Measurements from ENCODE around the gene PTPN12. TPM values are rescaled to one million over a fixed set of nuclear protein-coding genes. Genes with fewer than 3 reads are reported as not detected.

PTPN12 gene
- total RNA-seq, 1 donor from 2014 or later = 12.7 TPM

DNA sequence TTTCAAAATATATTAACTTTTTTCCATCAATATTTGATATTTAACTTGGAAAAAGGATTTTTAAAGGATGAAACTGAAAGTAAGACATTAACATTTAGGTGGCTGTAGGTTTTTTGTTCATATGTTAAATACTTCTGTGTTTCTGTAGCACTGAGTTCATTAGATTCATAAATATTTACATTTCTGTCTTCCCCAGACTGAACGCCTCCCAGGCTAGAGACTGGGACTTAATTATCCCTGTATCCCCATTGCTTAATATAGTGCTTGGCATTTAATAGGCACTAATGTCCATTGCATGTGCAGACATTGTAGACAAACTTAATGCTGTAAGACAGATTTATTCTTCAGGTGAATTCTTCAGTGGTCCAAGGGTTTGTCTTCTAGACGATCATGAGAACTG lies 7.4 kb downstream of the PTPN12 start:
- Mint-ChIP-seq H3K4me1 (peaks cover 19% of the 10 kb centered on the region), H3K36me3 (ENCODE audit: low read depth) (no peaks in the 10 kb centered on the region), H3K4me3 (no peak overlapping the region), H3K9me3 (no peaks in the 10 kb centered on the region), H3K27ac (no peak overlapping the region), H3K27me3 (no peaks in the 10 kb centered on the region)
- DNase-seq = no peak
- intact Hi-C loops (cut with micrococcal nuclease) = no loop called here

DNA sequence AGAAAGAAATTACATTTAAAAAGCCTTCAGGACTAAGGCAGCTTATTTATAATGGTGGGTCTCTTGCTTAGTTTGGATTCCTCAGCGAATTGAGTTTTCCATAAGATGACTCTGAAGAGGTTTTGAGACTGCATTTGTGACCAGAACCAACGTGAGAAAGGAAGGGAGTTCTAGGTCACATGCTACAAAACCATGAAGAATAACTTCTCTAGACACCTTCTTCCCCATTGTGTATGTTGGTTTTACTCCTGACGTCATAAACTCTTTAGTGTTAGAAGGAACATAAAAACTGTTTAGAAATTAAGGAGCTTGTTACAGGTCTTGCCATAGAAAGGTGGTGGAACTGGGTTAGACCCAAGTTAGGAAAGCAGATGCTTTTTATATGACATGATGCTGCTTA lies 11.1 kb downstream of the PTPN12 start:
- no peaks in the 10 kb centered on the region for H3K9me3 Mint-ChIP-seq
- intact Hi-C loops (cut with micrococcal nuclease) = no loop called here
- no peak for DNase-seq
- H3K4me1 Mint-ChIP-seq = peaks cover 9% of the 10 kb centered on the region
- peaks cover 10% of the 10 kb centered on the region for H3K36me3 Mint-ChIP-seq (ENCODE audit: low read depth)
- no peaks in the 10 kb centered on the region for H3K27me3 Mint-ChIP-seq
- no peak overlapping the region for H3K4me3 Mint-ChIP-seq
- H3K27ac Mint-ChIP-seq = no peak overlapping the region

DNA sequence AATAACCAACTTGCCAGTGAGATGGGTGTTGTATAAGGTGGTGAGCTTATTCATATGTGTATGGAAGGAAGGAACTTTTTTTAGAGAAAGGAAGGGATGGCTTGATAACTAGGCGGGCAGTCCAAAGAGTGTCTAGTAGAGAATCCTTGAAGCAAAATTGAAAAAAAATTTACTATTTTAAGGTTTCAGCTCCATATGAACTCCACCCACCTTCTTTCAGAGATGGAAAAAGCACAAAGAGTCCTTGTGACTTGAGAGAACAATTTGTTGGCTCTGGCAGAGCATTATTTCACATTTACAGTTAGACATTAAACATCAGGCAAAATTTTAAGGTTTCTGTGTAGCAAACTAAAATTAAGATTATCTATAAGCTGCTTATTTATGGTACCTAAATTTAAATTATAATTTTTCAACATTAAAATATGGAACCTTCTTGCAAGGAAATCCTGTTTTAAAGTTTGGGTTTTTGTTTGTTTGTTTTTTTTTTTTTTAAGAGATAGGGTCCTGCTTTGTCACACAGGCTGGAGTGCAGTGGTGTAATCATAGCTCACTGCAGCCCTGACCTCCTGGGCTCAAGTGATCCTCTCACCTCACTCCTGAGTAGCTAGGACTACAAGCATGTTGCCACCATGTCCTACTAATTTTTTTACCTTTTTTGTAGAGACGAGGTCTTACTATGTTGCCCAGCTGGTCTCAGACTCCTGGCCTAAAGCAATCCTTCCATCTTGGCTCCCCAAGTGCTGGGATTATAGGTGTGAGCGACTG lies 12.2 kb downstream of the PTPN12 start:
- Mint-ChIP-seq H3K27ac (no peak overlapping the region), H3K4me1 (peaks cover 4% of the 10 kb centered on the region), H3K36me3 (ENCODE audit: low read depth) (peaks cover 13% of the 10 kb centered on the region), H3K4me3 (no peak overlapping the region), H3K9me3 (no peaks in the 10 kb centered on the region), H3K27me3 (no peaks in the 10 kb centered on the region)
- intact Hi-C loops (cut with micrococcal nuclease) = no loop called here
- no peak for DNase-seq

DNA sequence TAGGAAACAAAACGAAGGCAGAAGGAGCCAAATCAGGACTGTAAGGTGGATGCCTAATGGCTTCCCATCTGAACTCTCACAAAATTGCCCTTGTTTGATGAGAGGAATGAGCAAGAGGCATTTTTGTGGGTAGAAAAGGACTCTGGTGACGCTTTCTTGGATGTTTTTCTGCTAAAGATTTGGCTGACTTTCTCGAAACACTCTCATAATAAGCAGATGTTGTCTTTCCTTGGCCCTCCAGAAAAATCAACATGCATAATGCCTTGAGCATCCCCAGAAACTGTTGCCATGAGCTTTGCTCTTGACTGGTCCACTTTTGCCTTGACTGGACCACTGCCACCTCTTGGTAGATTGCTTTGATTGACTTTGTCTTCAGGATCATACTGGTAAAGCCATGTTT lies 13.5 kb downstream of the PTPN12 start:
- DNase-seq = no peak
- Mint-ChIP-seq H3K4me3 (no peak overlapping the region), H3K36me3 (ENCODE audit: low read depth) (peaks cover 13% of the 10 kb centered on the region), H3K27me3 (no peaks in the 10 kb centered on the region), H3K4me1 (peaks cover 3% of the 10 kb centered on the region), H3K27ac (no peak overlapping the region), H3K9me3 (no peaks in the 10 kb centered on the region)
- intact Hi-C loops (cut with micrococcal nuclease) = no loop called here

DNA sequence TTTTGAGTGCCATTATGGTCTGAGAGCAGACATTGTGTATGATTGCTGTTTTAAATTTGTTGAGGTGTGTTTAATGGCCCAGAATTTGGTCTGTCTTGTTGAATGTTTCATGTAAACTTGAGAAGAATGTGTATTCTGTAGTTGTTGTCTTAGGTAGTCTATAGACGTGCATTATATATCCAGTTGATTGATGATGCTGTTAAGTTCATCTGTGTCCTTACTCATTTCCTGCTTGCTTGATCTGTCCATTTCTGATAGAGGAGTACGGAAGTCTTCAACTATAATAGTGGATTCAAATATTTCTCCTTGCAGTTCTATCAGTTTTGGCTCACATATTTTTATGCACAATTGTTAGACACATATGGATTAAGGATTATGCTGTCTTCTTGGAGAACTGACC lies 16.0 kb downstream of the PTPN12 start:
- intact Hi-C loops (cut with micrococcal nuclease) = no loop called here
- peaks cover 4% of the 10 kb centered on the region for H3K4me1 Mint-ChIP-seq
- no peak overlapping the region for H3K4me3 Mint-ChIP-seq
- no peak for DNase-seq
- no peaks in the 10 kb centered on the region for H3K9me3 Mint-ChIP-seq
- H3K36me3 Mint-ChIP-seq (ENCODE audit: low read depth) = peaks cover 13% of the 10 kb centered on the region
- H3K27me3 Mint-ChIP-seq = no peaks in the 10 kb centered on the region
- no peak overlapping the region for H3K27ac Mint-ChIP-seq

DNA sequence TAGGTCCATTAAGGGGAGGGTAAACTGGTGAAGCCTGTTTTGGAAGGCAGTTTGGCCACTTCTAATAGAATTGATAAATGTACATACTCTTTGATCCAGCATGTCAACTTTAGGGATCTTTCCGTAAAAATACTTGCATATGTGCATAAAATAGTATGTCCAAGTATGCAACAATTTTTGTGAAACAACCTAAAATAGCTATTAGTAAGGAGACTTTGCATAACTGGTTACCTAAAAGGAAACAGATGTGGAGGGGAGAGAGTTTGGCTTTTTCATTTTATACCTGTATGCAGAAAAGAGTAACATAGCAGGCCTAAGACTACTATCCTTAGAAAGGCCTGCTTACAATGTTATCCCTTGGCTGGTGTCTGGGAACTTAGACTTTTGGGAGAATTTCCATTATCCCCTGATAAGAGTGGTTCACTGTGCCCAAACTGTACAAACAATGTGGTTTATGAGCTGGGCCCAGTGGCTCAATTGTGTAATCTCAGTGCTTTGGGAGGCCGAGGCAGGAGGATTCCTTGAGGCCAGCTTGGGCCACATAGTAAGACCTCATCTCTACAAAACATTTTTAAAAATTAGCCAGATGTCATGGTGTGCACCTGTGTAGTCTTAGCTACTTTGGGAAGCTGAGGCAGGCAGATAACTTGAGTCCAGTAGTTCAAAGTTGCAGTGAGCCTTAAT lies 21.3 kb downstream of the PTPN12 start:
- H3K4me1 Mint-ChIP-seq = peaks cover 2% of the 10 kb centered on the region
- intact Hi-C loops (cut with micrococcal nuclease) = no loop called here
- H3K36me3 Mint-ChIP-seq (ENCODE audit: low read depth) = peaks cover 3% of the 10 kb centered on the region
- no peaks in the 10 kb centered on the region for H3K27me3 Mint-ChIP-seq
- H3K9me3 Mint-ChIP-seq = no peaks in the 10 kb centered on the region
- H3K4me3 Mint-ChIP-seq = no peak overlapping the region
- H3K27ac Mint-ChIP-seq = no peak overlapping the region
- DNase-seq = no peak

DNA sequence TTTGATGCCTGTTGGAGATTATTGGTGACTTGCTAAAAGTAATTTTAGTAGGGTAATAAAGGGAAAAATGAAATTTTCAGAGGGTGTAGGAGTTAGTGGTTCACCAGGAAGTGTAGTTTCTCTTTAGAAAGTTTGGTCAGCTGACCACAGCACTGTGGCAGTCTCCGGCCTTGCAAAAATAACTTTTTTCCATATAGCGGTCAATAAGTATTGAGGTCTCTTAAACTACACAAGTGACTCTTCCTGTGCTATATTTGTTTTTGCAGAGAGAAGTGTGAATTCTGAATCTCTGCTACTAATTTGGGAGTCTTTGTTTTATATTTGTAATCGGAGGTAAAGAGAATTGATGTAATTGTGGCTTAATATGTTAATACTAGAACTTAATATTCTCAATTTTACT lies 24.3 kb downstream of the PTPN12 start:
- intact Hi-C loops (cut with micrococcal nuclease) = no loop called here
- Mint-ChIP-seq H3K36me3 (ENCODE audit: low read depth) (no peaks in the 10 kb centered on the region), H3K9me3 (no peaks in the 10 kb centered on the region), H3K4me1 (no peaks in the 10 kb centered on the region), H3K4me3 (no peak overlapping the region), H3K27me3 (no peaks in the 10 kb centered on the region), H3K27ac (no peak overlapping the region)
- DNase-seq = no peak

DNA sequence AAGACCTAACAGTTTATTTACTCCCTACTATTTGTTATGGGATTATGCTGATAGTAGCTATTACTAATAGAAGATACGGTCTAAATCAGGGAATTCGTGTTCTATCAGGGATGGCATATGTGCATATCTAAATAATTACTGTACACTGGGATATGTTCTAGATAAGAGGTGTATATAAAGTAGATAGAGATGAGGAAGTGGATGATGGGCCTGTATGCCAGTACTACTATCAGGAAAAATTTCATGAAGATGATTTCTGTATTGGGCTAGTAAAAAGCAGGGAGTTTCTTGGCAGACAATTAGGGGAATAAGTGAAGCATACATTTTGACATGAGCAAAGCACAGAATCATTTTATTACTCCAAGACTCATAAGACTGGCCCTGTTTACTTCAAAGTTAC lies 26.2 kb downstream of the PTPN12 start:
- Mint-ChIP-seq H3K27ac (no peak overlapping the region), H3K9me3 (no peaks in the 10 kb centered on the region), H3K36me3 (ENCODE audit: low read depth) (no peaks in the 10 kb centered on the region), H3K27me3 (no peaks in the 10 kb centered on the region), H3K4me3 (no peak overlapping the region), H3K4me1 (no peaks in the 10 kb centered on the region)
- no peak for DNase-seq
- intact Hi-C loops (cut with micrococcal nuclease) = no loop called here

DNA sequence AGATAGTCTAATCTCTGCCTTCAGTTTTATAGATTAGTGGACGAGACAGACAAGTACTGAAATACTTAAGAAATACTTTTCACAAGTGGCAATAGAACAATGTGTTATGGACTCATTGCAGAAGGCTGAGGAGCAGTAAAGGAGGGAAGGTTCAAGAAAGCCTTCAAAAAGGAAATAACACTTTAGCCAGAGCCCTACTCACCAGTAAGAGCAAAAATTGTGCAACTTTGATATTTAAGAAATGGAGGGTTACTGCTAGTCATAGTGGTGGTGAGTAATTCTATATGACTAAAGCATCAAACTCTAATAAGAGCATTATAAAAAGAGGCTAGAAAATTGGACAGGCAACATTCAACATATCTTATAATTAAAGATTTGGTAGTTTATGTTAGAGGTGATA lies 28.8 kb downstream of the PTPN12 start:
- intact Hi-C loops (cut with micrococcal nuclease) = no loop called here
- Mint-ChIP-seq H3K27me3 (no peaks in the 10 kb centered on the region), H3K4me3 (no peak overlapping the region), H3K27ac (no peak overlapping the region), H3K4me1 (peaks cover 2% of the 10 kb centered on the region), H3K9me3 (no peaks in the 10 kb centered on the region), H3K36me3 (ENCODE audit: low read depth) (no peaks in the 10 kb centered on the region)
- DNase-seq = no peak

DNA sequence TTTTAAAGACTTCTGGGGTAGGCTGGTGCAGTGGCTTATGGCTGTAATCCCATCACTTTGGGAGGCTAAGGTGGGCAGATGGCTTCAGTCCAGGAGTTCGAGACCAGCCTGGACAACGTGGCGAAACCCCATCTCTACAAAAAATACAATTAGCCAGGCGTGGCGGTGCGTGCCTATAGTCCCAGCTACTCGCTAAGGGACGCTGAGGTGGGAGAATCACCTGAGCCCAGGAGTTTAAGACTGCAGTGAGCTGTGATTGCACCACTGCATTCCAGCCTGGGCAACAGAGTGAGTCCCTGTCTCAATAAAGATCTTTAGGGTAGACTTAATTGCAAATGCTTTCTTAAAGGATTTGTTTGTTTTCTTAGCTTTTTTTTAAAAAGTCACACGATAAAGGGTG lies 29.3 kb downstream of the PTPN12 start:
- no peaks in the 10 kb centered on the region for H3K9me3 Mint-ChIP-seq
- H3K27ac Mint-ChIP-seq = no peak overlapping the region
- no peaks in the 10 kb centered on the region for H3K36me3 Mint-ChIP-seq (ENCODE audit: low read depth)
- H3K4me3 Mint-ChIP-seq = no peak overlapping the region
- DNase-seq = no peak
- H3K4me1 Mint-ChIP-seq = peaks cover 2% of the 10 kb centered on the region
- H3K27me3 Mint-ChIP-seq = no peaks in the 10 kb centered on the region
- intact Hi-C loops (cut with micrococcal nuclease) = no loop called here

DNA sequence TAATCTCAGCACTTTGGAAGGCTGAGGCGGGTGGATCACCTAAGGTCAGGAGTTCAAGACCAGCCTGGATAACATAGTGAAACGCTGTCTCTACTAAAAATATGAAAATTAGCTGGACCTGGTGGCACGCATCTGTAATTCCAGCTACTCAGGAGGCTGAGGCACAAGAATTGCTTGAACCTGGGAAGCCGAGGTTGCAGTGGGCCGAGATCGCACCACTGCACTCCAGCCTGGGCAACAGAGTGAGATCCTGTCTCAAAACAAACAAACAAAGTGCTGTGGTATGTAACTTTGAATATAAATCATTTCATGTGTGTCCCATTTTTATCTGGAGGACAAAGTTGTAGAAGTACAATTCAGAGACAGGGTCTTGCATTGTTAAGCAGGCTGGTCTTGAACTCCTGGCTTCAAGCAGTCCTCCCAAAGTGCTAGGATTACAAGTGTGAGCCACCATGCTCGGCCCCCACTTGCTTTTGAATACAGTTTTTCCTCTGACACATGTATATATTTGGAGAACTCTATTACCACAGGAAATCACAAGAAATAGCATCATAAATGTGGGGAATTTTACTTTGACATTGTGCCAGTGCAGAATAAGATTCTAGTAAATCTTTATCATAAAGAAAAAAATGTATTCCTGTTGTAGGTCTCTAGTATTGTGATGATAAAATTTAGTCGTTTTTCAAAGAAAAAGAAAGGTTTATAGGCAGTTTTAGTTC lies 32.6 kb downstream of the PTPN12 start:
- peaks cover 2% of the 10 kb centered on the region for H3K36me3 Mint-ChIP-seq (ENCODE audit: low read depth)
- H3K27me3 Mint-ChIP-seq = no peaks in the 10 kb centered on the region
- no peak overlapping the region for H3K4me3 Mint-ChIP-seq
- intact Hi-C loops (cut with micrococcal nuclease) = no loop called here
- no peak for DNase-seq
- H3K4me1 Mint-ChIP-seq = peaks cover 2% of the 10 kb centered on the region
- H3K9me3 Mint-ChIP-seq = no peaks in the 10 kb centered on the region
- H3K27ac Mint-ChIP-seq = no peak overlapping the region

DNA sequence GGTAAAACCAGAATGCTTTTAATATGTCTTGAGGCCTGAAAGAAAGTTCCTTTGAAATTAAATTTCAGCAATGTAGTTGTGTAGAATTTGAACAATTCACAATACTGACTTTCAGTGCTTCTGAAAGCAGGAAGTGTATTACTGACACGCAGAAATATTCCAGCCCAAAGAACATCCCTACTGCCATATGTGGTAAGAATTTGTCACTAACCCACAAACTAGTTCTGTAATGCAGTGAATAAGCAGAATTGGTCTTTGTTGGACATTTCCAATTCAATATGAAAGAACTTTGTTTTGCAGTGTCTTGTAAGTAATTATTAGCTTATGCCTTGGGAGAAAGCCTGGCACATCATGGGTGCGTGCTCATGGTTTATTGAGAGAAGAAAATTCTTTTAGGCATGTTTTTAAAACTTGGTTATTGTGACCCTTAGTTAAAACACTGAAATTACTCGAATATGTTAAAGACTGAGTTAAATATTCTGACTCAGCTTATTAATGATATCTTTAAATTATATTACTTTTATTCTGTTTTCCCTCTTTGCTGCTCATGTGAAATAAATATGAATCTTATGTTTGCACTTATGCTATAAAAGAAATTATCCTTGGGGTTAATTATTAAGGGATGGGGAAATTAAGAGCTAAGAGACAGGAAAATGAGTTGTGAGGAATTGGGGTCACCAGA lies 33.4 kb downstream of the PTPN12 start:
- Mint-ChIP-seq H3K9me3 (no peaks in the 10 kb centered on the region), H3K36me3 (ENCODE audit: low read depth) (peaks cover 2% of the 10 kb centered on the region), H3K4me1 (peaks cover 2% of the 10 kb centered on the region), H3K27ac (no peak overlapping the region), H3K4me3 (no peak overlapping the region), H3K27me3 (no peaks in the 10 kb centered on the region)
- intact Hi-C loops (cut with micrococcal nuclease) = no loop called here
- no peak for DNase-seq

DNA sequence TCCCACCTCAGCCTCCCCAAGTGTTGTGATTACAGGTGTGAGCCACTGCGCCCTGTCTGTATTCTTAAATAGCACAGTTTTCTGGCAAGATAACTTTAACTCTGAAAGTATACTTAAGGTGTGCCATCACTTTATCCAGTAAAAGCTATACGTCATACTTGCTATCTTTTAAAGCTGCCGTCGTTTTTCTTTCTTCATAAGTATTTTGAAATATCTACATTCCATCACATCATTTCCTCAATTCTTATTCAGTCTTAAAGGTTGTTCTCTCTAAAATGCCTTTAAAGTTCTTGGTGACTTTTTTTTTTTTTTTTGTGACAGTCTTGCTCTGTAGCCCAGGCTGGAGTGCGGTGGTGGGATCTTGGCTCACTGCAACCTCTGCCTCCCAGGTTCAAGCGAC lies 34.7 kb downstream of the PTPN12 start:
- DNase-seq = no peak
- Mint-ChIP-seq H3K36me3 (ENCODE audit: low read depth) (peaks cover 2% of the 10 kb centered on the region), H3K27me3 (no peaks in the 10 kb centered on the region), H3K4me3 (no peak overlapping the region), H3K27ac (no peak overlapping the region), H3K4me1 (peaks cover 2% of the 10 kb centered on the region), H3K9me3 (no peaks in the 10 kb centered on the region)
- intact Hi-C loops (cut with micrococcal nuclease) = no loop called here

DNA sequence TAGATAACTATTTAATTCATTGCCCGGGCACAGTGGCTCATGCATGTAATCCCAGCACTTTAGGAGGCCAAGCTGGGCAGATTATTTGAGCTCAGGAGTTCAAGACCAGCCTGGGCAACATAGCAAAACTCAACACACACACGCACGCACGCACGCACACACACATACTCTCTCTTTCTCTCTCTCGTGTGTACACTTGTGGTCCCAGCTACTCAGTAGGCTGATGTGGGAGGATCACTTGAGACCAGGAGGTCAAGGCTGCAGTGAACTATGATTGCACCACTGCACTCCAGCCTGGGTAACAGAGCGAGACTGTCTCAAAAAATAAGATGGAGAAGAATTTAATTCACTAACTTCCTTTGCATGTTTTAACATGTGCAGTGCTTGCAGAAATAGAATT lies 38.1 kb downstream of the PTPN12 start:
- Mint-ChIP-seq H3K27ac (no peak overlapping the region), H3K4me3 (no peak overlapping the region), H3K27me3 (no peaks in the 10 kb centered on the region), H3K9me3 (no peaks in the 10 kb centered on the region), H3K36me3 (ENCODE audit: low read depth) (peaks cover 2% of the 10 kb centered on the region), H3K4me1 (no peaks in the 10 kb centered on the region)
- DNase-seq = no peak
- intact Hi-C loops (cut with micrococcal nuclease) = no loop called here
